Stomach smooth muscle (tissue), 2 donors: ENCODE measurements around the gene MAML3.

Experiments
- H3K27ac ChIP-seq: one replicate; pipeline ENCODE4 v1.7.0; 2013; ENCODE audit warnings: mild to moderate bottlenecking, low read length, inconsistent platforms
- H3K27me3 ChIP-seq, 2 donors: one replicate each; pipeline ENCODE4 v1.7.0; 2013; ENCODE audit warnings: low read length in 2 of 2; ENCODE audit not compliant: insufficient read depth in 2 of 2, control insufficient read depth in 1 of 2
- H3K36me3 ChIP-seq, 2 donors: one replicate each; pipeline ENCODE4 v1.7.0; 2013; ENCODE audit warnings: low read length in 2 of 2; ENCODE audit not compliant: control insufficient read depth in 2 of 2, insufficient read depth in 2 of 2
- H3K4me1 ChIP-seq: one replicate; pipeline ENCODE4 v1.7.0; 2013; ENCODE audit warnings: low read length; ENCODE audit not compliant: control insufficient read depth, insufficient read depth
- H3K4me3 ChIP-seq, 2 donors: one replicate each; pipeline ENCODE4 v1.7.0; 2013; ENCODE audit warnings: low read length in 2 of 2
- H3K9ac ChIP-seq, 2 donors: one replicate each; pipeline ENCODE4 v1.7.0; 2013; ENCODE audit warnings: low read length in 2 of 2, mild to moderate bottlenecking in 1 of 2
- H3K9me3 ChIP-seq, 2 donors: one replicate each; pipeline ENCODE4 v1.7.0; 2013; ENCODE audit warnings: low read length in 2 of 2; ENCODE audit not compliant: control insufficient read depth in 2 of 2
- donor health status: healthy.
- donor health status: Pancreatic carcinoma.

MAML3 gene

GRCh38 chr4:140020457-140021361 lies 133.3 kb downstream of the MAML3 start:
- Histone ChIP-seq H3K36me3 (no peaks in the 10 kb centered on the region), H3K4me1 (peaks cover 8% of the 10 kb centered on the region), H3K4me3 (no peak overlapping the region), H3K27ac (no peak overlapping the region), H3K9ac (no peak overlapping the region), H3K27me3 (no peaks in the 10 kb centered on the region), H3K9me3 (no peaks in the 10 kb centered on the region)

- Histone ChIP-seq H3K9me3 (no peaks in the 10 kb centered on the region), H3K27me3 (no peaks in the 10 kb centered on the region), H3K9ac (no peak overlapping the region), H3K4me1 (peaks cover 8% of the 10 kb centered on the region), H3K36me3 (no peaks in the 10 kb centered on the region), H3K27ac (peak overlapping the region; percentile 3), H3K4me3 (no peak overlapping the region)
These were observed 134.2 kb downstream of the MAML3 start for GRCh38 chr4:140019619-140020347.

- Histone ChIP-seq H3K9ac (no peak overlapping the region), H3K36me3 (no peaks in the 10 kb centered on the region), H3K9me3 (no peaks in the 10 kb centered on the region), H3K27me3 (no peaks in the 10 kb centered on the region), H3K4me1 (peaks cover 8% of the 10 kb centered on the region), H3K4me3 (no peak overlapping the region), H3K27ac (peak overlapping the region; percentile 3)
These were observed 134.9 kb downstream of the MAML3 start for GRCh38 chr4:140018931-140019618.

GRCh38 chr4:140014284-140014683 lies 139.7 kb downstream of the MAML3 start:
- Histone ChIP-seq H3K9me3 (no peaks in the 10 kb centered on the region), H3K4me3 (no peak overlapping the region), H3K27me3 (no peaks in the 10 kb centered on the region), H3K9ac (no peak overlapping the region), H3K36me3 (no peaks in the 10 kb centered on the region), H3K27ac (no peak overlapping the region), H3K4me1 (peaks cover 1% of the 10 kb centered on the region)

- H3K4me3 ChIP-seq, result no peak overlapping the region
- H3K4me1 ChIP-seq, result no peaks in the 10 kb centered on the region
- H3K9ac ChIP-seq, result no peak overlapping the region
- no peak overlapping the region for H3K27ac ChIP-seq
- H3K36me3 ChIP-seq, result no peaks in the 10 kb centered on the region
- H3K27me3 ChIP-seq, result no peaks in the 10 kb centered on the region
- no peaks in the 10 kb centered on the region for H3K9me3 ChIP-seq
These were observed 141.1 kb downstream of the MAML3 start for GRCh38 chr4:140012688-140013486.

- H3K4me3 ChIP-seq, result no peak overlapping the region
- H3K27me3 ChIP-seq, result no peaks in the 10 kb centered on the region
- H3K27ac ChIP-seq, result no peak overlapping the region
- no peak overlapping the region for H3K9ac ChIP-seq
- H3K36me3 ChIP-seq, result no peaks in the 10 kb centered on the region
- no peaks in the 10 kb centered on the region for H3K9me3 ChIP-seq
- no peaks in the 10 kb centered on the region for H3K4me1 ChIP-seq
These were observed 148.3 kb downstream of the MAML3 start for GRCh38 chr4:140005699-140006098.

GRCh38 chr4:140004922-140005627 lies 148.9 kb downstream of the MAML3 start:
- Histone ChIP-seq H3K4me3 (peak overlapping the region; percentile 33 to 65), H3K36me3 (no peaks in the 10 kb centered on the region), H3K9ac (peak overlapping the region; percentile 16 to 43), H3K27ac (no peak overlapping the region), H3K4me1 (no peaks in the 10 kb centered on the region), H3K9me3 (no peaks in the 10 kb centered on the region), H3K27me3 (no peaks in the 10 kb centered on the region)

GRCh38 chr4:140004549-140004895 lies 149.5 kb downstream of the MAML3 start:
- Histone ChIP-seq H3K27ac (no peak overlapping the region), H3K9ac (peak overlapping the region; percentile 16 to 43)

GRCh38 chr4:140003876-140004548 lies 150.0 kb downstream of the MAML3 start:
- no peaks in the 10 kb centered on the region for H3K27me3 ChIP-seq
- no peaks in the 10 kb centered on the region for H3K4me1 ChIP-seq
- no peaks in the 10 kb centered on the region for H3K36me3 ChIP-seq
- H3K27ac ChIP-seq, result no peak overlapping the region
- H3K4me3 ChIP-seq, result peak overlapping the region; percentile 33 to 65
- H3K9me3 ChIP-seq, result no peaks in the 10 kb centered on the region
- peak overlapping the region in 1 of 2 donors; percentile 25 for H3K9ac ChIP-seq

More at GRCh38 chr4:140004549-140004895, 149.5 kb downstream of the MAML3 start:
- no peaks in the 10 kb centered on the region for H3K9me3 ChIP-seq
- peak overlapping the region; percentile 33 to 65 for H3K4me3 ChIP-seq
- H3K27me3 ChIP-seq, result no peaks in the 10 kb centered on the region
- no peaks in the 10 kb centered on the region for H3K36me3 ChIP-seq
- H3K4me1 ChIP-seq, result no peaks in the 10 kb centered on the region
